HG02973 (cell line): ENCODE results near the gene NRG4.
"Not testable (repeated sequence)": the region's sequence is repeated elsewhere in the genome, so short reads cannot be mapped to it uniquely, and the experiment has no call there.

Experiments used
- ATAC-seq: cut with Tn5 transposase; IDR thresholded peaks from one replicate; pipeline ENCODE4 v1.9.1; 2021; ENCODE audit warnings: moderate library complexity; ENCODE audit not compliant: unreplicated experiment

NRG4 gene

DNA sequence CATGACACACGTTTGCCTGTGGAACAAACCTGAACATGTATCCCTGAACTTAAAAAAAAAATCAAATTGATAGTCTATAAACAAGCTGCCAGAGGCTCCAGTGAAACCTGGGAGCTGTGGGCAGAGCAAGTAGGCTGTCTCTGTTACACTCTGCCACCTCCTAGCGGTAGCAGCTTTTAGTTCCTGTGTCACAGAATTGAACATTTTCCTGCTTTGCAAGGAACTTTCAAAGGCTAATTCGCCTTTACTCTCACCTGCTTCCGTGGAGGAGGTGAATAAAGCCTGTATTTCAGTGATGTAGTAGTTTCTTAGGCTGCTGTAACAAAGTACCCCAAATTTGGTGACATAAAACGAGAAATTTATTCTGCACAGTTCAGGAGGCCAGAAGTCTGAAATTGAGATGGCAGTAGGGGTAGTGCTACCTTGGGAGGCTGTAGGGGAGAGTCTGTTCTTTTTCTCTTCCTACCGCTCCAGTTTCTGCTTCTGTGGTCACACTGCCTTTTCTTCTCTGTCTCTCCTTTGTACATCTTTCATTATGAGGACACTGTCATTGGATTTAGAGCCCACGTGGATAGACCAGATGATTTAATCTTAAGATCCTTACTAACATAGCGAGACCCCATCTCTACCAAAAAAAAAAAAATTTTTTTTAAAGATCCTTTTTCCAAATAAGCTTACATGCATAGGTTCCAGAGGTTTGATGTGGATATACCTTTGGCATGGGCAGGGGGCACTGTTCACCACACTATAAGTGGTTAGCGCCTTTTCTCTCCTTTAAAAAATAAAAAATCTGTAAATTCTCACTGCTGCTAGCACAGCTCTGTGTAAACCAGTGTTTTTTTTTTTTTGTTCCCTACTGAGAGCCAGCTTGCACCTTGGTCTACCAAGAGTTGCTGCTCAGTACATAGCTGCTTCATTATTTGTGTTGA, 83.3 kb downstream of the NRG4 start:
- ATAC-seq = no peak

GRCh38 chr15:75927601-75928000, 84.6 kb downstream of the NRG4 start:
- ATAC-seq = no peak

GRCh38 chr15:75926931-75927330, 85.3 kb downstream of the NRG4 start:
- no peak for ATAC-seq

GRCh38 chr15:75925440-75925839, 86.8 kb downstream of the NRG4 start:
- ATAC-seq = no peak

DNA sequence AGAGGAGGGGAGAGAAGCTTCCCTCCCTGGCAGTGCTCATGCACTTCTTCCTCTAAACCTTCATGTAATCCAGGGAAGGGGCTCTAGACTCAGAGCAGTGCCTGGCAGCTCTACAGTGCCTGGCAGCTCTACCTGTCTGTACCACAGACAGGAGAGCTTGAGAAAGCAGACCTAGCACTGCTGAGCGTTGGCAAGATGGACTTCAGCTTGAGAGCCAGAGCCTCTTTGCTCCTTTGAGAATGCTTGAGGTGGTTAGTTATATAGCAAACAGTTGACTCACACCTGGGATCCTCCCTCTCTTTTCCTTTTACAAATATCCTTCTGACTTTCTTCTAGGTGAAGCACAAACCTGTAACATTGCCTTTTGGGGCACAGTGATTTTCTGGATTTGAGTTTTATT, 87.6 kb downstream of the NRG4 start:
- no peak for ATAC-seq

DNA sequence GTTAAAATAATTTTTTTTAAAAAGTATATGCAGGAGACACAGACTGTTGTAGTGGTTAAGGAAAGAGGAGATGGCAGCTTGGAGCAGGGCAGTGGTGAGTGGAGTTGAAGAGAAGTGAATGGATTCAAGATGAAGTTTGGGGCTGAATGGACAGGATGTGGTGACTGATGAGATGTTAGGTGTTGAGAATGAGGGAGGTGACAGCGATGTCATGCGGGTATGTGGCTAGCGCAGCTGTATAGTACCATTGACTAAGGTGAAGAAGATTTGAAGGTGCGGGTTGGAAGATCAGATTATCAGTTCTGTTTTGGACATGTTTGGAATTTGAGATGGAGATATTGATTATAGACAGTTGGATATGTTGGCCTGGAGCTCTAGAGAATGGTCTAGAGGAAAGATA, 88.5 kb downstream of the NRG4 start:
- no peak for ATAC-seq

GRCh38 chr15:75921732-75922703, 90.2 kb downstream of the NRG4 start:
- no peak for ATAC-seq

- ATAC-seq = no peak
Measured at GRCh38 chr15:75920079-75920478, 92.1 kb downstream of the NRG4 start.

GRCh38 chr15:75918135-75918534, 94.1 kb downstream of the NRG4 start:
- ATAC-seq = no peak

DNA sequence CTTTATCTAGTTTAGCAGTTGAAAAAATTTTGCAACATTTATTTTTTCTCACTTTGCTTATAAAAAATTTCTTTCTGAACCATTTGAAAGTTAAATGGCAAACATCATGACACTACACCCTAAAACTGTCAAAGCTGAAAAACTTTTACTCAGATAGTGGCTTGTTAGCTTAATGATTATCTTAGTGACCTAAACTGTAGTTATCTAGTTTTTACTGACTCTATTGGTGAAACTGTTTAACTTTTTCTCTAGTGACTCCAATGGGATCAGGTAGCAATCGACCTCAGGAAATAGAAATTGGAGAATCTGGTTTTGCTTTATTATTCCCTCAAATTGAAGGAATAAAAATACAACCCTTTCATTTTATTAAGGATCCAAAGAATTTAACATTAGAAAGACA, 95.2 kb downstream of the NRG4 start:
- ATAC-seq = no peak

DNA sequence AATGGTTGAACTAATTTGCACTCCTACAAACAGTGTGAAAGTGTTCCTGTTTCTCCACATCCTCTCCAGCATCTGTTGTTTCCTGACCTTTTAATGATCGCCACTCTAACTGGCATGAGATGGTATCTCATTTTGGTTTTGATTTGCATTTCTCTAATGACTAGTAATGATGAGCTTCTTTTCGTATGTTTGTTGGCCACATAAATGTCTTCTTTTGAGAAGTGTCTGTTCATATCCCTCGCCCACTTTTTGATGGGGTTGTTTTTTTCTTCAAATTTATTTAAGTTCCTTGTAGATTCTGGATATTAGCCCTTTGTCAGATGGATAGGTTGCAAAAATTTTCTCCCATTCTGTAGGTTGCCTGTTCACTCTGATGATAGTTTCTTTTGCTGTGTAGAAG, 101.9 kb downstream of the NRG4 start:
- ATAC-seq = not testable (repeated sequence)

DNA sequence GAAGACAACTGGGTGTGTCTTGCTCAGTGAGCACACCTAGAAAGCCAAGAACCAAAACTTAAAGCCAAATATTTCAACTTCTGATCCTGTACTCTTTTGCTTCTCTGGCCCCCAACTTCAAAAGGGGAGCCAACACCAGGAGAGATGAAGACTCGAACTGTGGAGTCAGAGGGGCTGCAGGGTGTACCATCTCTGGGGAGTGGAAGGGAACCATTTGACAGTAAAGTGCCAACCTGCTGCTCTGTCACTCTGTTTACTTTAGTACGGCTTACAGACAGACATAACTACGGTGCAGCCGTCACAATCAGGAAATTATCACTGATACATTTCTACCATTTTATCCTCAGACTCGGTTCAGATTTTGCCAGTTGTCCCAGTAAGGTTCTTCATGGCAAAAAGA, 107.0 kb downstream of the NRG4 start:
- ATAC-seq = no peak

- peak; percentile 94 for ATAC-seq
Measured at GRCh38 chr15:75903331-75904239, 108.6 kb downstream of the NRG4 start, which contains the start of gene FBXO22. FBXO22 (plus strand) TSS chr15:75903878; CDS start chr15:75903964, 86 bp downstream.

- no peak for ATAC-seq
Measured at GRCh38 chr15:75902129-75902557, 110.1 kb downstream of the NRG4 start.

GRCh38 chr15:75900577-75900976, 111.6 kb downstream of the NRG4 start:
- no peak for ATAC-seq

GRCh38 chr15:75895731-75896130, 116.5 kb downstream of the NRG4 start:
- no peak for ATAC-seq

- no peak for ATAC-seq
Measured at GRCh38 chr15:75891895-75892294, 120.3 kb downstream of the NRG4 start.
